HG03460 (cell line): Measurements from ENCODE around the gene SLC25A43.
"Not testable (repeated sequence)": the region's sequence is repeated elsewhere in the genome, so short reads cannot be mapped to it uniquely, and the experiment has no call there.

Experiments
- ATAC-seq: cut with Tn5 transposase; IDR thresholded peaks from one replicate; pipeline ENCODE4 v1.9.1; 2021; ENCODE audit not compliant: unreplicated experiment

Gene SLC25A43

GRCh38 chrX:119406776-119407175, 7.6 kb downstream of the SLC25A43 start:
- ATAC-seq, result no peak

- no peak for ATAC-seq
Observed at GRCh38 chrX:119407681-119408080, 8.5 kb downstream of the SLC25A43 start.

- ATAC-seq, result no peak
Observed at GRCh38 chrX:119410027-119410819, 11.1 kb downstream of the SLC25A43 start.

GRCh38 chrX:119410854-119411253, 11.7 kb downstream of the SLC25A43 start:
- ATAC-seq, result no peak

GRCh38 chrX:119411959-119412358, 12.8 kb downstream of the SLC25A43 start:
- no peak for ATAC-seq

GRCh38 chrX:119417376-119417775, 18.2 kb downstream of the SLC25A43 start:
- no peak for ATAC-seq

GRCh38 chrX:119417842-119418241, 18.7 kb downstream of the SLC25A43 start:
- no peak for ATAC-seq

GRCh38 chrX:119419146-119419545, 20.0 kb downstream of the SLC25A43 start:
- ATAC-seq, result no peak

GRCh38 chrX:119419898-119420297, 20.8 kb downstream of the SLC25A43 start:
- ATAC-seq, result no peak

GRCh38 chrX:119421016-119421705, 22.0 kb downstream of the SLC25A43 start:
- ATAC-seq, result no peak

- ATAC-seq, result no peak
Observed at GRCh38 chrX:119423631-119424030, 24.5 kb downstream of the SLC25A43 start.

- ATAC-seq, result no peak
Observed at GRCh38 chrX:119424999-119425398, 25.9 kb downstream of the SLC25A43 start.

GRCh38 chrX:119427024-119427794, 28.1 kb downstream of the SLC25A43 start:
- peak; percentile 87 for ATAC-seq

- ATAC-seq, result no peak
Observed at GRCh38 chrX:119427795-119428185, 28.7 kb downstream of the SLC25A43 start.

- ATAC-seq, result no peak
Observed at GRCh38 chrX:119429471-119429870, 30.3 kb downstream of the SLC25A43 start.

GRCh38 chrX:119441295-119441694, 42.2 kb downstream of the SLC25A43 start:
- not testable (repeated sequence) for ATAC-seq

GRCh38 chrX:119442286-119442685, 43.1 kb downstream of the SLC25A43 start:
- ATAC-seq, result no peak

- ATAC-seq, result no peak
Observed at GRCh38 chrX:119453202-119453601, 54.1 kb downstream of the SLC25A43 start.

- ATAC-seq, result no peak
Observed at GRCh38 chrX:119455264-119455663, 56.1 kb downstream of the SLC25A43 start.

GRCh38 chrX:119459181-119459580, 60.0 kb downstream of the SLC25A43 start:
- ATAC-seq, result no peak

- ATAC-seq, result no peak
Observed at GRCh38 chrX:119465555-119465954, 66.4 kb downstream of the SLC25A43 start.

GRCh38 chrX:119466970-119467369, 67.8 kb downstream of the SLC25A43 start:
- no peak for ATAC-seq
